ENCODE data around the gene REXO4. TPM values are rescaled to one million over a fixed set of nuclear protein-coding genes. Genes with fewer than 3 reads are reported as not detected.

Gene REXO4
- total and polyA plus RNA-seq, 2 donors (not counting 1 experiment from before 2014, with no cell fraction given) = 25.0 to 37.1 TPM

GRCh38 chr9:133372144-133372543 lies 45.7 kb downstream of the REXO4 start:
- no peak overlapping the region for H3K4me3 ChIP-seq (ENCODE audit: control extremely low read depth in 1 of 5, extremely low read depth in 1 of 5, insufficient read depth in 1 of 5, low read depth in 2 of 5, low read length in 4 of 5)

More at GRCh38 chr9:133372144-133372543, 45.7 kb downstream of the REXO4 start:
- Histone ChIP-seq H3K79me2 (ENCODE audit: control insufficient read depth, insufficient read depth, low read length) (peaks cover 87% of the 10 kb centered on the region), H3K9ac (ENCODE audit: low read length) (no peak overlapping the region), H3K9me3 (ENCODE audit: control extremely low read depth in 1 of 3, control insufficient read depth in 2 of 3, insufficient read depth in 1 of 3, low read length in 2 of 3) (no peaks in the 10 kb centered on the region), H4K20me1 (ENCODE audit: control insufficient read depth, insufficient read depth, low read length, poor library complexity, severe bottlenecking) (peaks cover 83% of the 10 kb centered on the region), H3K36me3 (replicated peaks in 1 of 2; ENCODE audit: control extremely low read depth in 1 of 2, control insufficient read depth in 1 of 2, extremely low read depth in 1 of 2, insufficient read depth in 2 of 2, low read length in 1 of 2) (peaks cover 0 to 33% of the 10 kb centered on the region in 2 experiments), H3K4me1 (ENCODE audit: control insufficient read depth in 2 of 2, insufficient read depth in 2 of 2, low read length in 2 of 2) (peaks cover 37 to 59% of the 10 kb centered on the region in 2 donors), H3K27me3 (replicated peaks in 1 of 4; ENCODE audit: control extremely low read depth in 1 of 4, control insufficient read depth in 3 of 4, insufficient read depth in 4 of 4, low read length in 3 of 4) (no peaks in the 10 kb centered on the region), H2AFZ (ENCODE audit: insufficient read depth, low read depth, low read length, poor library complexity, severe bottlenecking) (no peak overlapping the region), H3K27ac (ENCODE audit: low read length in 2 of 2) (no peak overlapping the region), H3K4me2 (replicated peaks; ENCODE audit: low read depth, low read length, poor library complexity, severe bottlenecking) (peak overlapping the region; percentile 41)
- intact Hi-C loops (cut with micrococcal nuclease) = no loop called here
- DNase-seq (no peak), ATAC-seq (ENCODE audit: low read depth) (no peak)
- TF ChIP-seq CTCF (IDR thresholded peaks at IDR 0.05) (no peak), EZH2 (IDR thresholded peaks at IDR 0.05; ENCODE audit: borderline replicate concordance, insufficient read depth, low read depth, low read length, poor library complexity, severe bottlenecking) (no peak)
- Mint-ChIP-seq H3K4me1 (peaks cover 57% of the 10 kb centered on the region), H3K27me3 (no peaks in the 10 kb centered on the region), H3K4me3 (peak overlapping the region; percentile 7), H3K9me3 (ENCODE audit: insufficient read depth) (no peaks in the 10 kb centered on the region), H3K27ac (no peak overlapping the region)
- POLR2A ChIA-PET = no interaction called here
- 81% methylated on average over 6 of the region's 7 CpGs for WGBS (ENCODE audit: insufficient coverage)
- CTCF ChIA-PET = interaction anchor here (0.9 to 2.5 kb wide), 2 partner anchors 15 to 24 kb away, joined by 3 to 11 read pairs; partner anchors contain the start of genes RPL7A, SURF1 and SURF2
